Smooth muscle cell of the umbilical artery (primary cell): ENCODE results near the gene CRYBA1. TPM values are rescaled to one million over a fixed set of nuclear protein-coding genes. Genes with fewer than 3 reads are reported as not detected.

Source experiments
- total RNA-seq: library from RNA; depleted of rRNA; stranded (reverse); fragments of >200 nt; gene quantifications from 2 replicates; pipeline ENCODE4 v1.2.3, GENCODE V29; 2014

The CRYBA1 gene, protein sequence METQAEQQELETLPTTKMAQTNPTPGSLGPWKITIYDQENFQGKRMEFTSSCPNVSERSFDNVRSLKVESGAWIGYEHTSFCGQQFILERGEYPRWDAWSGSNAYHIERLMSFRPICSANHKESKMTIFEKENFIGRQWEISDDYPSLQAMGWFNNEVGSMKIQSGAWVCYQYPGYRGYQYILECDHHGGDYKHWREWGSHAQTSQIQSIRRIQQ
- total RNA-seq = not detected in 2 replicates

GRCh38 chr17:29246628-29247027 lies at the start of gene CRYBA1:
TSS of gene CRYBA1 (plus strand) at chr17:29246859. CDS start at chr17:29246864, 5 bp downstream.

GRCh38 chr17:29293890-29294579 lies 47.4 kb downstream of the CRYBA1 start, which contains the start of gene NUFIP2:
TSS of gene NUFIP2 (minus strand) at chr17:29294148. CDS start at chr17:29294059, 89 bp downstream.

Other genes with a start within 250 kb of the CRYBA1 start
- not detected in 2 replicates for gene SEZ6, start 240.8 kb upstream of the CRYBA1 start, total RNA-seq
- 1.5 and 1.7 TPM in 2 replicates for gene PIPOX, start 203.7 kb upstream of the CRYBA1 start, total RNA-seq
- 52.0 and 72.5 TPM in 2 replicates for gene MYO18A, start 66.5 kb upstream of the CRYBA1 start, total RNA-seq
- 38.3 and 51.5 TPM in 2 replicates for gene NUFIP2, start 47.3 kb downstream of the CRYBA1 start, total RNA-seq
- gene TAOK1, start 143.5 kb downstream of the CRYBA1 start, total RNA-seq = 60.9 and 75.6 TPM in 2 replicates